Right lobe of liver (tissue), 6 donors: ENCODE results near the gene CD2AP. TPM values are rescaled to one million over a fixed set of nuclear protein-coding genes. Genes with fewer than 3 reads are reported as not detected.
A peak's percentile ranks its signal among the peaks of the same experiment; 100 is the strongest.

Experiments used
- ATAC-seq, 4 donors: fragments of 200-7000 bp; cut with Tn5 transposase; one replicate each; pipeline ENCODE4 v1.9.1; 2020; ENCODE audit warnings: mild to moderate bottlenecking in 4 of 4, moderate library complexity in 4 of 4
- DNase-seq, 3 donors: peaks; one replicate each; pipeline ENCODE4 v3.0.0-alpha.2; 2020
- H3K27ac ChIP-seq, 3 donors: fragments of 200-600 bp; one replicate each; pipeline ENCODE4 v1.8.0; 2022
- H3K27me3 ChIP-seq, 2 donors: fragments of 200-600 bp; one replicate each; pipeline ENCODE4 v1.8.0; 2022
- H3K36me3 ChIP-seq, 4 donors: fragments of 200-600 bp; sonication (generic) in 1 of 4; one replicate each; pipeline versions ENCODE4 v1.5.1 to v1.8.0; 2017 to 2022; ENCODE audit warnings: control low read depth in 1 of 4
- H3K4me1 ChIP-seq, 4 donors: fragments of 200-600 bp; sonication (generic) in 1 of 4; one replicate each; pipeline versions ENCODE4 v1.5.1 to v1.8.0; 2017 to 2022; ENCODE audit warnings: control low read depth in 1 of 4
- H3K4me3 ChIP-seq, 3 donors: fragments of 200-600 bp; one replicate each; pipeline ENCODE4 v1.8.0; 2022
- H3K9me3 ChIP-seq, 4 donors: fragments of 200-600 bp; sonication (generic) in 1 of 4; one replicate each; pipeline versions ENCODE4 v1.5.1 to v1.8.0; 2017 to 2022; ENCODE audit warnings: control low read depth in 1 of 4
- POLR2A ChIP-seq: fragments of 450-650 bp; IDR thresholded peaks from one replicate; pipeline ENCODE4 v1.6.1; 2017; ENCODE audit warnings: antibody characterized with exemption, mild to moderate bottlenecking
- WGBS: methylation state at CpG from one replicate; pipeline ENCODE4 v1.1.6; 2018; ENCODE audit warnings: low coverage, low lambda C conversion rate; ENCODE audit not compliant: insufficient coverage; ENCODE audit errors: missing lambda C conversion rate; 5-methylcytosine and 5-hydroxymethylcytosine counted together
- intact Hi-C, 2 donors: fragments of 100-400 bp; cut with DNase I; formaldehyde crosslinking; loops; one replicate each; pipeline versions ENCODE4 v1.11.2 to v1.14.1; 2022
- total RNA-seq, 6 experiments: library from RNA; depleted of rRNA in 2 of 6; stranded (reverse); fragments of >200 nt in 2 of 6; fragmentation: NEBNext Ultra II Directional in 3 of 6; extraction: Animal tissue kit (Norgen Biotek cat#: 25700) in 3 of 6; gene quantifications; one replicate each; pipeline versions ENCODE4 v1.1.0 to v1.2.4, GENCODE V29; 2016 to 2023
- TF ChIP-seq, protein P1 (sequence below), 4 donors: fragments of 200-600 bp in 3 of 4; fragments of 450-650 bp in 1 of 4; IDR thresholded peaks; one replicate each; pipeline versions ENCODE4 v1.5.1 to v1.8.0; 2016 to 2022; ENCODE audit warnings: antibody characterized with exemption in 4 of 4, mild to moderate bottlenecking in 2 of 4
- donor health status: DM: no; HTN: yes; CAD: no.
- donor health status: DM: no; HTN: no; CAD: no.
- donor health status: DM: no; HTN: no; CAD: no.
- donor health status: DM: no; HTN: yes; CAD: no.
- donor health status: DM: no; HTN: yes; CAD: no.

Gene CD2AP
- total RNA-seq, 6 experiments from 2014 or later = 12.0 to 24.8 (median 15.1) TPM

- Histone ChIP-seq H3K27me3 (no peaks in the 10 kb centered on the region), H3K4me1 (no peaks in the 10 kb centered on the region), H3K36me3 (no peaks in the 10 kb centered on the region), H3K4me3 (no peak overlapping the region), H3K27ac (no peak overlapping the region), H3K9me3 (no peaks in the 10 kb centered on the region)
- DNase-seq (no peak), ATAC-seq (peak; percentile 76 to 81 (median 80))
- 40% methylated on average over 6 of the region's 6 CpGs for WGBS
- intact Hi-C loops = no loop called here
- TF ChIP-seq, protein P1, sequence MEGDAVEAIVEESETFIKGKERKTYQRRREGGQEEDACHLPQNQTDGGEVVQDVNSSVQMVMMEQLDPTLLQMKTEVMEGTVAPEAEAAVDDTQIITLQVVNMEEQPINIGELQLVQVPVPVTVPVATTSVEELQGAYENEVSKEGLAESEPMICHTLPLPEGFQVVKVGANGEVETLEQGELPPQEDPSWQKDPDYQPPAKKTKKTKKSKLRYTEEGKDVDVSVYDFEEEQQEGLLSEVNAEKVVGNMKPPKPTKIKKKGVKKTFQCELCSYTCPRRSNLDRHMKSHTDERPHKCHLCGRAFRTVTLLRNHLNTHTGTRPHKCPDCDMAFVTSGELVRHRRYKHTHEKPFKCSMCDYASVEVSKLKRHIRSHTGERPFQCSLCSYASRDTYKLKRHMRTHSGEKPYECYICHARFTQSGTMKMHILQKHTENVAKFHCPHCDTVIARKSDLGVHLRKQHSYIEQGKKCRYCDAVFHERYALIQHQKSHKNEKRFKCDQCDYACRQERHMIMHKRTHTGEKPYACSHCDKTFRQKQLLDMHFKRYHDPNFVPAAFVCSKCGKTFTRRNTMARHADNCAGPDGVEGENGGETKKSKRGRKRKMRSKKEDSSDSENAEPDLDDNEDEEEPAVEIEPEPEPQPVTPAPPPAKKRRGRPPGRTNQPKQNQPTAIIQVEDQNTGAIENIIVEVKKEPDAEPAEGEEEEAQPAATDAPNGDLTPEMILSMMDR (IDR thresholded peaks at IDR 0.05) = peak; percentile 43 to 71 (median 64)
- no peak for TF ChIP-seq POLR2A
These were observed 153.7 kb downstream of the CD2AP start for GRCh38 chr6:47631269-47631772.

DNA sequence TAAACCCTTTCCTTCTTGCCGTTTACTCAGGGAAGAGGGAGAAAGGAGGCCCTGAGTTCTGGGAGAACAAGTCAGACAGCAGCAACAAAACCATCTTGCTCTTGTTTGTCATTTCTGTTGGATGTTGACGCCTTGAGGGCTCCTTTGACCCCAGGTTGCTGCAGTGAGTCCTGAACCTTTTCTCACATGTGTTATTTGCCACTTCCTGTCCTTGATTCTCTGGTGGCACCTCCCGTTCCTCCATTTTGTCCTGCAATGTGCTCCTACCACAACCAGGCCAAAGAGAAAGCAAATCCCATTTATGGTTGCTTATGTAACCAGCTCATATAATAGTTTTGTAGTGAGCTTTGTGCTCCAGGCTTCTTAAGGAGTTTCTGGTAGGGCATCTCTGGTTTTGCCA lies 154.2 kb downstream of the CD2AP start:
- H3K4me1 ChIP-seq = no peaks in the 10 kb centered on the region
- no peaks in the 10 kb centered on the region for H3K27me3 ChIP-seq
- no peak for TF ChIP-seq POLR2A
- TF ChIP-seq, protein P1 (IDR thresholded peaks at IDR 0.05) = no peak
- H3K9me3 ChIP-seq = no peaks in the 10 kb centered on the region
- H3K4me3 ChIP-seq = no peak overlapping the region
- intact Hi-C loops = no loop called here
- DNase-seq (no peak), ATAC-seq (peak in 1 of 4 donors; percentile 18)
- 27% methylated on average over 3 of the region's 3 CpGs for WGBS
- no peaks in the 10 kb centered on the region for H3K36me3 ChIP-seq
- H3K27ac ChIP-seq = no peak overlapping the region

GRCh38 chr6:47633141-47633540 lies 155.6 kb downstream of the CD2AP start:
- intact Hi-C loops = no loop called here
- no peaks in the 10 kb centered on the region for H3K36me3 ChIP-seq
- ATAC-seq = no peak
- DNase-seq = no peak
- H3K27ac ChIP-seq = no peak overlapping the region
- H3K9me3 ChIP-seq = no peaks in the 10 kb centered on the region
- TF ChIP-seq, protein P1 (IDR thresholded peaks at IDR 0.05) = no peak
- no peak for TF ChIP-seq POLR2A
- no peak overlapping the region for H3K4me3 ChIP-seq
- H3K27me3 ChIP-seq = no peaks in the 10 kb centered on the region
- H3K4me1 ChIP-seq = no peaks in the 10 kb centered on the region
- WGBS = 67% methylated on average over 3 of the region's 3 CpGs

GRCh38 chr6:47634210-47635047 lies 156.8 kb downstream of the CD2AP start:
- Histone ChIP-seq H3K4me3 (no peak overlapping the region), H3K9me3 (no peaks in the 10 kb centered on the region), H3K27ac (no peak overlapping the region), H3K36me3 (no peaks in the 10 kb centered on the region), H3K27me3 (no peaks in the 10 kb centered on the region), H3K4me1 (no peaks in the 10 kb centered on the region)
- DNase-seq (no peak), ATAC-seq (peak in 1 of 4 donors; percentile 41)
- TF ChIP-seq POLR2A = no peak
- TF ChIP-seq, protein P1 (IDR thresholded peaks at IDR 0.05) = no peak
- WGBS = 59% methylated on average over 3 of the region's 5 CpGs
- intact Hi-C loops = no loop called here
